ENCODE results near the gene MYL12A.

Gene MYL12A

DNA sequence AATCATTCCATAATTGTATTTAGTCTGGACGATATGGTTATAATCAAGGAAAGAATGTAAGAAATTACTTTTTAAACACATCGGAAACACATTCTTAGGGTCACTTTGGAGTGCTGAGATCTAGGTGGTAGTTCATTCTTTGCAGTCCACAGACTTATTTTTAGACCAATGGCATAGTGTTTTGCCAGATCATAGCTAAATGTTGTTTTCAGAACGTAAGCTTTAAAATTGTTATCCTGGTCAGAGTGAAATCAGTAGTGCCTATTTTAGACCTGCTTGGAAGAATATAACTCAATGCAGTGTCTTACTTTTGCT is 4.3 kb downstream of the MYL12A start:
- TF ChIP-seq FOXP2 (optimal IDR thresholded peaks at IDR 0.05; ENCODE audit: borderline replicate concordance, extremely low read depth, extremely low read length, insufficient read depth) (no peak), SIN3A (IDR thresholded peaks at IDR 0.05; ENCODE audit: borderline replicate concordance, insufficient read depth, low read length) (no peak)
- TF ChIP-seq, protein P1, sequence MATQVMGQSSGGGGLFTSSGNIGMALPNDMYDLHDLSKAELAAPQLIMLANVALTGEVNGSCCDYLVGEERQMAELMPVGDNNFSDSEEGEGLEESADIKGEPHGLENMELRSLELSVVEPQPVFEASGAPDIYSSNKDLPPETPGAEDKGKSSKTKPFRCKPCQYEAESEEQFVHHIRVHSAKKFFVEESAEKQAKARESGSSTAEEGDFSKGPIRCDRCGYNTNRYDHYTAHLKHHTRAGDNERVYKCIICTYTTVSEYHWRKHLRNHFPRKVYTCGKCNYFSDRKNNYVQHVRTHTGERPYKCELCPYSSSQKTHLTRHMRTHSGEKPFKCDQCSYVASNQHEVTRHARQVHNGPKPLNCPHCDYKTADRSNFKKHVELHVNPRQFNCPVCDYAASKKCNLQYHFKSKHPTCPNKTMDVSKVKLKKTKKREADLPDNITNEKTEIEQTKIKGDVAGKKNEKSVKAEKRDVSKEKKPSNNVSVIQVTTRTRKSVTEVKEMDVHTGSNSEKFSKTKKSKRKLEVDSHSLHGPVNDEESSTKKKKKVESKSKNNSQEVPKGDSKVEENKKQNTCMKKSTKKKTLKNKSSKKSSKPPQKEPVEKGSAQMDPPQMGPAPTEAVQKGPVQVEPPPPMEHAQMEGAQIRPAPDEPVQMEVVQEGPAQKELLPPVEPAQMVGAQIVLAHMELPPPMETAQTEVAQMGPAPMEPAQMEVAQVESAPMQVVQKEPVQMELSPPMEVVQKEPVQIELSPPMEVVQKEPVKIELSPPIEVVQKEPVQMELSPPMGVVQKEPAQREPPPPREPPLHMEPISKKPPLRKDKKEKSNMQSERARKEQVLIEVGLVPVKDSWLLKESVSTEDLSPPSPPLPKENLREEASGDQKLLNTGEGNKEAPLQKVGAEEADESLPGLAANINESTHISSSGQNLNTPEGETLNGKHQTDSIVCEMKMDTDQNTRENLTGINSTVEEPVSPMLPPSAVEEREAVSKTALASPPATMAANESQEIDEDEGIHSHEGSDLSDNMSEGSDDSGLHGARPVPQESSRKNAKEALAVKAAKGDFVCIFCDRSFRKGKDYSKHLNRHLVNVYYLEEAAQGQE (IDR thresholded peaks at IDR 0.05; ENCODE audit: insufficient read depth in 1 of 2, low read depth in 2 of 2, low read length in 2 of 2): no peak

DNA sequence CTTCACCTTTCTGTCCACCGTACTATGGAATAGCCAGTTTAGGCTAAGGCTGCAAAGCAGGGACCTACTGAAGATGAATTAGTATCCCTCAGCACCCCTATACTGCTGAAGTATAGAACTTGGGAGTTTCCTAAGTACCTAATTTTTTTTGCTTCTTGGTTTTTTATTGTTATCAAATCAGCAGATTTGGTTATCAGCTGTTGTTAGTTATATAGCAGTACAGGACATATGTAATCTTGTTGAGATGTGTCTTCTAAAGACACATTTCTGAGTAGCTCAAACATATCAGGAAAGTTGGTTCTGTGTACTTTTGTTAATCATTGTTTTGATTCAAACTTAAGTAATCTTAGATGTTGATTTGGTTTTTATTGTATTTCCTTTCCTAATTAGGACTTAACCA is 5.2 kb downstream of the MYL12A start:
- TF ChIP-seq TAF1 (IDR thresholded peaks at IDR 0.05; ENCODE audit: borderline replicate concordance, insufficient read depth, low read length) (no peak), POLR2AphosphoS5 (IDR thresholded peaks at IDR 0.05; ENCODE audit: low read depth, low read length) (no peak), FOXP2 (optimal IDR thresholded peaks at IDR 0.05; ENCODE audit: borderline replicate concordance, extremely low read depth, extremely low read length, insufficient read depth) (no peak), SIN3A (IDR thresholded peaks at IDR 0.05; ENCODE audit: borderline replicate concordance, insufficient read depth, low read length) (no peak)
- TF ChIP-seq, protein P1 (IDR thresholded peaks at IDR 0.05; ENCODE audit: insufficient read depth in 1 of 2, low read depth in 2 of 2, low read length in 2 of 2): no peak

DNA sequence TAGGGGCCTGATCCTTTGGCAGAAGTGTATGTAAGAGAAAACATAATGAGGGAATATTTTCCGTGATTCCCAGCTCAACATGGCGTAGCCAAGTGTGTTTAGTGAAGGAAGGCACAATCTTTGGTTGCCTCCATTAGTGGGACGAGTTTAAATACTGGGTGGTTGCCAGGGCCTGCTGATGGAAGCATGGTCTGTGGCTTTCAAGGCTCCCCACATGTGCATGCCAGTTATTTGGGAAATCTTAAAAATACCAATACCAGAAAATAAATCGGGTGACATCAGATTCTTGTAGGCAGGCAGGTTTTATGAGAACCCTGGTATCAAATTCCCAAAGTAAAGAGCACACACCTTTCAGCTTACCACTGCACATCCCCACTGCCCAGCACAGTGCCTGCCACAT is 7.1 kb downstream of the MYL12A start:
- no peak for TF ChIP-seq TAF1 (IDR thresholded peaks at IDR 0.05; ENCODE audit: borderline replicate concordance, insufficient read depth, low read length)
- no peak for TF ChIP-seq POLR2AphosphoS5 (IDR thresholded peaks at IDR 0.05; ENCODE audit: low read depth, low read length)
- TF ChIP-seq SIN3A (IDR thresholded peaks at IDR 0.05; ENCODE audit: borderline replicate concordance, insufficient read depth, low read length): no peak
- TF ChIP-seq FOXP2 (optimal IDR thresholded peaks at IDR 0.05; ENCODE audit: borderline replicate concordance, extremely low read depth, extremely low read length, insufficient read depth): no peak

DNA sequence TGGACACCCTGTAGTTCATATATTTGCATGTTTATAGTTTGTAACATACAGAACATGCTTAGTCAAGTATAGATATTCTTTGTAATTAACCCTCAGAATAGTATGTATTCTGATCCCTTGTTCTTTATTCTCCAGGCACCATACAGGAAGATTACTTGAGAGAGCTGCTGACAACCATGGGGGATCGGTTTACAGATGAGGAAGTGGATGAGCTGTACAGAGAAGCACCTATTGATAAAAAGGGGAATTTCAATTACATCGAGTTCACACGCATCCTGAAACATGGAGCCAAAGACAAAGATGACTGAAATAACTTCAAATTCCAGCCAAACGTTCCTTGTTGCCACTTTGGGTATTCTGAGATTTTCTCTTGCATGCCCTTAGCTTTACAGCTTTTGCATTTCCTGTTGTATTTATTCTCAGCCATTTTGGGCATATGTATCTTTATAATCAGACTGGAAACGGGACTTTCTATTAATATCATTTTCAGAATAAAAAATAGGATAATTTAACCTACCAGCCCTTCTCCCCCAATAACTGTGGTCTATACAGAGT is 8.1 kb downstream of the MYL12A start:
- TF ChIP-seq FOXP2 (optimal IDR thresholded peaks at IDR 0.05; ENCODE audit: borderline replicate concordance, extremely low read depth, extremely low read length, insufficient read depth): no peak
- TF ChIP-seq, protein P1 (IDR thresholded peaks at IDR 0.05; ENCODE audit: insufficient read depth in 1 of 2, low read depth in 2 of 2, low read length in 2 of 2): no peak
- no peak for TF ChIP-seq TAF1 (IDR thresholded peaks at IDR 0.05; ENCODE audit: borderline replicate concordance, insufficient read depth, low read length)
- no peak for TF ChIP-seq POLR2AphosphoS5 (IDR thresholded peaks at IDR 0.05; ENCODE audit: low read depth, low read length)
- TF ChIP-seq SIN3A (IDR thresholded peaks at IDR 0.05; ENCODE audit: borderline replicate concordance, insufficient read depth, low read length): no peak

DNA sequence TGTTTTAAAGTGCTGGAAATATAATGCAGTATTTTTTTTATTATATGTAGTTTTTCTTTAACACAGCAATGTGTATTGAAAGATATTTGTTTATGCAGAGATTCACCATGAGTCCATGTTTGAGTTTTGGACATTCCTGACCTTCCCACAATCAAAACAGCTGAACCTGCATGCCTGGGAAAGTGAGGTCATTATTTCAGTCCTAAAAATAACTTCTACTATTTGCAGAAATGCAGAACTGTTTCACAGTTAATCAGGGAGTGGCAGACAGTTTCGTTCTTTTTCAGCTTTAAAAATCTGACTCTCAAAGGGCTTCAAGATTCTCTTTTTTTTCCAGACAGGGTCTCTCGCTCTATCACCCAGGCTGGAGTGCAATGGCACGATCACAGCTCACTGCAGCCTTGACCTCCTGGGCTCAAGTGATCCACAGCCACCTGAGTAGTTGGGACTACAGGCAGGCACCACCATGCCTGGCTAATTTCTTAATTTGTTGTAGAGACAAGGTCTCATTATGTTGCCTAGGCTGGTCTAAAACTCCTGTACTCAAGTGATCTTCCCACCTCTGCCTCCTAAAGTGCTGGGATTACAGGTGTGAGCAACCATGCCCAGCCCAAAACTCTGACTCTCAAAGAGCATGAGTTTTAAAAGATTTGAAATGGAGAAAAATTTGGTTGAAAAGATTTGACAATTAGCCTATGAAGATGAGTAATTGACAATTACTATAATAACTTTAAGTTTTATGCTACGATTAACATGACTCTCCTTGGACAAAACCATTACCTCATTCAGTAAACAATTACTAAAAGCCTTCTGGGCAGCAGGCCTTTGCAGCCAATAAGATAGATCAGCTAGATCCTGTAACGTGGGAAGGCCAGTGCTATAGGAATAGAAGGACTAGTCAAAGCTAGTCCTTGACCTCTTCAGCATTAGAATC is 9.4 kb downstream of the MYL12A start:
- no peak for TF ChIP-seq POLR2AphosphoS5 (IDR thresholded peaks at IDR 0.05; ENCODE audit: low read depth, low read length)
- TF ChIP-seq, protein P1 (IDR thresholded peaks at IDR 0.05; ENCODE audit: insufficient read depth in 1 of 2, low read depth in 2 of 2, low read length in 2 of 2): no peak
- no peak for TF ChIP-seq FOXP2 (optimal IDR thresholded peaks at IDR 0.05; ENCODE audit: borderline replicate concordance, extremely low read depth, extremely low read length, insufficient read depth)
- TF ChIP-seq SIN3A (IDR thresholded peaks at IDR 0.05; ENCODE audit: borderline replicate concordance, insufficient read depth, low read length): no peak
- no peak for TF ChIP-seq TAF1 (IDR thresholded peaks at IDR 0.05; ENCODE audit: borderline replicate concordance, insufficient read depth, low read length)
